Heart right ventricle (tissue), 16 donors: ENCODE results near the gene TMEM165. TPM values are rescaled to one million over a fixed set of nuclear protein-coding genes. Genes with fewer than 3 reads are reported as not detected.

Experiments
- ATAC-seq, 8 donors: fragments of 200-7000 bp; cut with Tn5 transposase; one replicate each; pipeline ENCODE4 v1.9.1; 2020; ENCODE audit warnings: mild to moderate bottlenecking in 8 of 8, moderate library complexity in 8 of 8, moderate number of reproducible peaks in 1 of 8
- DNase-seq, 2 donors: peaks; one replicate each; pipeline ENCODE4 v3.0.0-alpha.2; 2020
- H3K27ac ChIP-seq, 10 donors: fragments of 200-600 bp; sonication (generic) in 2 of 10; one replicate each; pipeline versions ENCODE4 v1.5.0 to v1.8.0; 2020 to 2022; ENCODE audit warnings: mild to moderate bottlenecking in 3 of 10
- H3K27me3 ChIP-seq, 7 donors: fragments of 200-600 bp; one replicate each; pipeline ENCODE4 v1.8.0; 2021 to 2022; ENCODE audit warnings: mild to moderate bottlenecking in 2 of 7
- H3K36me3 ChIP-seq, 9 donors: fragments of 200-600 bp; sonication (generic) in 1 of 9; one replicate each; pipeline versions ENCODE4 v1.5.0 to v1.8.0; 2020 to 2022; ENCODE audit warnings: mild to moderate bottlenecking in 2 of 9
- H3K4me1 ChIP-seq, 9 donors: fragments of 200-600 bp; sonication (generic) in 1 of 9; one replicate each; pipeline versions ENCODE4 v1.5.0 to v1.8.0; 2020 to 2022; ENCODE audit warnings: mild to moderate bottlenecking in 4 of 9
- H3K4me3 ChIP-seq, 10 donors: fragments of 200-600 bp; sonication (generic) in 2 of 10; one replicate each; pipeline versions ENCODE4 v1.5.0 to v1.8.0; 2020 to 2022; ENCODE audit warnings: mild to moderate bottlenecking in 7 of 10, moderate library complexity in 2 of 10
- H3K9me3 ChIP-seq, 11 donors: fragments of 200-600 bp in 10 of 11; sonication (generic) in 2 of 11; one replicate each; pipeline versions ENCODE4 v1.5.0 to v1.8.0; 2013 to 2022; ENCODE audit warnings: mild to moderate bottlenecking in 2 of 11, control low read depth in 1 of 11, moderate library complexity in 1 of 11
- CTCF ChIP-seq, 9 donors: fragments of 200-600 bp; sonication (generic) in 2 of 9; IDR thresholded peaks; one replicate each; pipeline versions ENCODE4 v1.5.0 to v1.8.0; 2021 to 2022; ENCODE audit warnings: antibody characterized with exemption in 9 of 9, mild to moderate bottlenecking in 5 of 9, moderate library complexity in 1 of 9
- WGBS, 2 donors: extraction: QIAGEN DNeasy Blood & Tissue Kit; methylation state at CpG; one replicate each; pipeline ENCODE4 v1.1.7; 2013; ENCODE audit warnings: inconsistent platforms in 1 of 2; 5-methylcytosine and 5-hydroxymethylcytosine counted together
- intact Hi-C, 10 donors: fragments of 100-400 bp; cut with DNase I; formaldehyde crosslinking; loops; one replicate each; pipeline versions ENCODE4 v1.11.1 to v1.14.2; 2022
- polyA plus RNA-seq, 2 donors: library from polyadenylated mRNA; stranded (reverse); fragments of 200-250 nt; gene quantifications; one replicate each; pipeline ENCODE4 v1.2.3, GENCODE V29; 2013
- total RNA-seq, 10 donors: library from RNA; stranded (reverse); fragmentation: NEBNext Ultra II Directional in 3 of 10; extraction: Animal tissue kit (Norgen Biotek cat#: 25700) in 3 of 10; gene quantifications; one replicate each; pipeline versions ENCODE4 v1.2.1 to v1.2.4, GENCODE V29; 2021 to 2023
- donor health status: Arrhythmogenic right ventricular cardiomyopathy.
- donor health status: ischemic (EF 13 %, LVEDD 7.1; RV severe dilation, severe dysfunction).
- donor health status: healthy with polysubstance abuse.
- donor health status: DM: no; HTN: yes; CAD: no.
- donor health status: DM: no; HTN: no; CAD: no.
- donor health status: ischemic (EF 25% LVEDD 6.9; RV normal size, moderate dysfunction).
- donor health status: ischemic (EF 25% LVEDD 5.7; RV mildly dilated, moderate dysfunction).
- donor health status: healthy.
- donor health status: DM: yes; HTN: yes; CAD: no.
- donor health status: Ischemic cardiomyopathy.
- donor health status: ischemic (EF 35%, LVEDD 5.7; RV mildly dilated, moderate dysfunction).
- donor health status: nonischemic (EF 11% LVEDD 7.7; RV severe dilation, severe dysfunction).
- donor health status: DM: yes; HTN: yes; CAD: no.
- donor health status: PGD.
- donor health status: ischemic (EF 29% LVEDD 5.4; RV normal size, mild dysfunction).
- donor health status: nonischemic (EF 23%, LVEDD 6.1; RV moderate dilation, normal function).

The TMEM165 gene
- total and polyA plus RNA-seq, 12 donors: 30.3 to 86.3 (median 36.4) TPM

- Histone ChIP-seq H3K27ac (no peak overlapping the region), H3K9me3 (no peaks in the 10 kb centered on the region), H3K4me3 (no peak overlapping the region), H3K36me3 (peaks cover 0 to 80% (median 13%) of the 10 kb centered on the region in 9 donors), H3K27me3 (no peaks in the 10 kb centered on the region), H3K4me1 (no peaks in the 10 kb centered on the region)
- ATAC-seq (no peak), DNase-seq (no peak)
- 89 to 90% methylated on average over 2 of the region's 2 CpGs for WGBS, 2 donors
- TF ChIP-seq CTCF (IDR thresholded peaks at IDR 0.05): no peak
- intact Hi-C loops: loop anchor here in 2 of 10 donors (10.0 kb wide), 1 partner anchor 86 kb away; the partner anchor contains the start of gene CLOCK (in 2 of the 2)
Observed at GRCh38 chr4:55458611-55459010, 62.9 kb downstream of the TMEM165 start.

GRCh38 chr4:55466001-55466400 is 70.2 kb downstream of the TMEM165 start:
- no peak for TF ChIP-seq CTCF (IDR thresholded peaks at IDR 0.05)
- Histone ChIP-seq H3K36me3 (peaks cover 0 to 92% (median 17%) of the 10 kb centered on the region in 9 donors), H3K9me3 (peaks cover 0 to 15% (median 0%) of the 10 kb centered on the region in 11 donors), H3K4me1 (no peaks in the 10 kb centered on the region), H3K27me3 (no peaks in the 10 kb centered on the region), H3K4me3 (no peak overlapping the region), H3K27ac (no peak overlapping the region)
- DNase-seq (no peak), ATAC-seq (no peak)
- intact Hi-C loops: no loop called here
- 94 to 97% methylated on average over 3 of the region's 3 CpGs for WGBS, 2 donors

- 70 to 76% methylated on average over 2 of the region's 2 CpGs for WGBS, 2 donors
- DNase-seq (no peak), ATAC-seq (no peak)
- Histone ChIP-seq H3K4me3 (no peak overlapping the region), H3K27ac (no peak overlapping the region), H3K9me3 (peaks cover 0 to 15% (median 0%) of the 10 kb centered on the region in 11 donors), H3K36me3 (peaks cover 0 to 94% (median 10%) of the 10 kb centered on the region in 9 donors), H3K27me3 (no peaks in the 10 kb centered on the region), H3K4me1 (no peaks in the 10 kb centered on the region)
- intact Hi-C loops: no loop called here
- TF ChIP-seq CTCF (IDR thresholded peaks at IDR 0.05): no peak
Observed at GRCh38 chr4:55468724-55469123, 73.0 kb downstream of the TMEM165 start.

- ATAC-seq (no peak), DNase-seq (no peak)
- TF ChIP-seq CTCF (IDR thresholded peaks at IDR 0.05): no peak
- Histone ChIP-seq H3K4me1 (no peaks in the 10 kb centered on the region), H3K4me3 (no peak overlapping the region), H3K27ac (no peak overlapping the region), H3K36me3 (peaks cover 0 to 94% (median 21%) of the 10 kb centered on the region in 9 donors), H3K27me3 (no peaks in the 10 kb centered on the region), H3K9me3 (peaks cover 0 to 22% (median 3%) of the 10 kb centered on the region in 11 donors)
- WGBS, 2 donors: 99 to 100% methylated on average over 1 of the region's 1 CpG
- intact Hi-C loops: no loop called here
Observed at GRCh38 chr4:55469979-55470378, 74.2 kb downstream of the TMEM165 start.

Other genes starting within 250 kb of the TMEM165 start
- gene SRD5A3, start 49.7 kb upstream of the TMEM165 start, total RNA-seq: 10 to 100 TPM in 4 of 10 donors, 1 to 10 TPM in 6; 4.4 to 14.6 (median 7.7) TPM
- gene SRD5A3, start 49.7 kb upstream of the TMEM165 start, polyA plus RNA-seq: 10 to 100 TPM in 1 of 2 donors, 1 to 10 TPM in 1; 5.0 to 11.4 TPM
- 10 to 100 TPM; 25.4 to 40.7 (median 32.5) TPM for gene CLOCK, start 151.0 kb downstream of the TMEM165 start, total RNA-seq
- 1 to 10 TPM; 6.1 to 9.3 TPM for gene CLOCK, start 151.0 kb downstream of the TMEM165 start, polyA plus RNA-seq
- gene PDCL2, start 196.3 kb downstream of the TMEM165 start, total RNA-seq: not detected
- not detected for gene PDCL2, start 196.3 kb downstream of the TMEM165 start, polyA plus RNA-seq
- gene NMU, start 240.3 kb downstream of the TMEM165 start, total RNA-seq: not detected
- not detected for gene NMU, start 240.3 kb downstream of the TMEM165 start, polyA plus RNA-seq